RWPE1 (cell line): ENCODE measurements around the gene KRTAP4-4.

ENCODE experiments used
- CTCF ChIA-PET: fragments of 350-600 bp; sonication (Branson Sonifier 250); formaldehyde crosslinking; extraction: SDS; loops from one replicate; lab custom pipeline; 2021; lab: Yijun Ruan, JAX
- POLR2A ChIA-PET: fragments of 400-600 bp; formaldehyde crosslinking; extraction: SDS; loops from one replicate; lab custom pipeline; 2020; ENCODE audit warnings: antibody characterized with exemption; ENCODE audit not compliant: low non-redundant PET; lab: Yijun Ruan, JAX
- DNase-seq: peaks from one replicate; pipeline ENCODE4 v3.0.0; 2012; ENCODE audit warnings: low spot score
- H3K27ac ChIP-seq: fragments of 450-650 bp; 2 replicates; pipeline ENCODE4 v1.5.1; 2017
- CTCF ChIP-seq: fragments of 450-650 bp; conservative IDR thresholded peaks from 2 replicates; pipeline ENCODE4 v1.5.1; 2017; ENCODE audit warnings: low read depth, mild to moderate bottlenecking

Gene KRTAP4-4

GRCh38 chr17:41111151-41111885, 49.2 kb downstream of the KRTAP4-4 start:
- ChIA-PET POLR2A (no interaction called here), CTCF (no interaction called here)
- H3K27ac ChIP-seq = no peak overlapping the region
- no peak for TF ChIP-seq CTCF
- no peak for DNase-seq
